ENCODE measurements around the gene CSNK2A3. TPM values are rescaled to one million over a fixed set of nuclear protein-coding genes. Genes with fewer than 3 reads are reported as not detected.

The CSNK2A3 gene
- total RNA-seq, 1 donor from 2014 or later: 17.4 TPM

GRCh38 chr11:11380340-11380739, 27.3 kb upstream of the CSNK2A3 start:
- peaks cover 13% of the 10 kb centered on the region for H3K9me3 Mint-ChIP-seq (ENCODE audit: unreplicated experiment)
- H3K4me1 Mint-ChIP-seq (ENCODE audit: low read depth, unreplicated experiment): peaks cover 16% of the 10 kb centered on the region
- no peak for DNase-seq
- peaks cover 6% of the 10 kb centered on the region for H3K36me3 Mint-ChIP-seq (ENCODE audit: unreplicated experiment)
- H3K27ac Mint-ChIP-seq (ENCODE audit: unreplicated experiment): no peak overlapping the region
- TF ChIP-seq, protein P1, sequence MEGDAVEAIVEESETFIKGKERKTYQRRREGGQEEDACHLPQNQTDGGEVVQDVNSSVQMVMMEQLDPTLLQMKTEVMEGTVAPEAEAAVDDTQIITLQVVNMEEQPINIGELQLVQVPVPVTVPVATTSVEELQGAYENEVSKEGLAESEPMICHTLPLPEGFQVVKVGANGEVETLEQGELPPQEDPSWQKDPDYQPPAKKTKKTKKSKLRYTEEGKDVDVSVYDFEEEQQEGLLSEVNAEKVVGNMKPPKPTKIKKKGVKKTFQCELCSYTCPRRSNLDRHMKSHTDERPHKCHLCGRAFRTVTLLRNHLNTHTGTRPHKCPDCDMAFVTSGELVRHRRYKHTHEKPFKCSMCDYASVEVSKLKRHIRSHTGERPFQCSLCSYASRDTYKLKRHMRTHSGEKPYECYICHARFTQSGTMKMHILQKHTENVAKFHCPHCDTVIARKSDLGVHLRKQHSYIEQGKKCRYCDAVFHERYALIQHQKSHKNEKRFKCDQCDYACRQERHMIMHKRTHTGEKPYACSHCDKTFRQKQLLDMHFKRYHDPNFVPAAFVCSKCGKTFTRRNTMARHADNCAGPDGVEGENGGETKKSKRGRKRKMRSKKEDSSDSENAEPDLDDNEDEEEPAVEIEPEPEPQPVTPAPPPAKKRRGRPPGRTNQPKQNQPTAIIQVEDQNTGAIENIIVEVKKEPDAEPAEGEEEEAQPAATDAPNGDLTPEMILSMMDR (IDR thresholded peaks at IDR 0.05; ENCODE audit: partially characterized antibody, unreplicated experiment): no peak
- H3K4me3 Mint-ChIP-seq (ENCODE audit: unreplicated experiment): no peak overlapping the region
- peaks cover 8% of the 10 kb centered on the region for H3K27me3 Mint-ChIP-seq (ENCODE audit: unreplicated experiment)

DNA sequence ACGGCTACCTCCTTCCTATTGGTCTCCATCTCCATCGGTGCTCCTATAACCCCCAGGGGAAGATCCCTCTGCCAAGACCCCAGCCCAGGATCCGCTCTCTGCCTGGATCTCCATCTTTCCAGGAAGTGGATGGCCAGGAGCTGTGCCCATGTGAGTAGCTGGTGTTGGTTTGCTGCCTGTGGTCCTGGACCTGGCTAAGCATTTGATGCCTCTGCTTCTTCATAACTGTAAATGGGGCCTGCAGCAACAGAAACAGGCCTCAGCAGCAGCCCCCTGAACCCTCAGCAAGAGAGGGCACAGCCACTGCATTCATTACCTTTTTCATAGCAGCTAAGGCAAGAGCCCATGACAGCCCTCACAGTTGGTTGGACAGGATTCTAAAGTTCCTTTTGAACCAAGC, 26.6 kb upstream of the CSNK2A3 start:
- Mint-ChIP-seq H3K4me1 (ENCODE audit: low read depth, unreplicated experiment) (peaks cover 16% of the 10 kb centered on the region), H3K4me3 (ENCODE audit: unreplicated experiment) (no peak overlapping the region), H3K36me3 (ENCODE audit: unreplicated experiment) (peaks cover 6% of the 10 kb centered on the region), H3K27me3 (ENCODE audit: unreplicated experiment) (peaks cover 6% of the 10 kb centered on the region), H3K9me3 (ENCODE audit: unreplicated experiment) (peaks cover 12% of the 10 kb centered on the region), H3K27ac (ENCODE audit: unreplicated experiment) (no peak overlapping the region)
- DNase-seq: no peak
- TF ChIP-seq, protein P1 (IDR thresholded peaks at IDR 0.05; ENCODE audit: partially characterized antibody, unreplicated experiment): no peak

GRCh38 chr11:11378184-11378940, 25.3 kb upstream of the CSNK2A3 start:
- H3K27me3 Mint-ChIP-seq (ENCODE audit: unreplicated experiment): peaks cover 3% of the 10 kb centered on the region
- TF ChIP-seq, protein P1 (IDR thresholded peaks at IDR 0.05; ENCODE audit: partially characterized antibody, unreplicated experiment): no peak
- H3K4me1 Mint-ChIP-seq (ENCODE audit: low read depth, unreplicated experiment): peaks cover 9% of the 10 kb centered on the region
- peaks cover under 1% of the 10 kb centered on the region for H3K36me3 Mint-ChIP-seq (ENCODE audit: unreplicated experiment)
- DNase-seq: no peak
- no peak overlapping the region for H3K4me3 Mint-ChIP-seq (ENCODE audit: unreplicated experiment)
- H3K9me3 Mint-ChIP-seq (ENCODE audit: unreplicated experiment): peaks cover 10% of the 10 kb centered on the region
- H3K27ac Mint-ChIP-seq (ENCODE audit: unreplicated experiment): no peak overlapping the region

DNA sequence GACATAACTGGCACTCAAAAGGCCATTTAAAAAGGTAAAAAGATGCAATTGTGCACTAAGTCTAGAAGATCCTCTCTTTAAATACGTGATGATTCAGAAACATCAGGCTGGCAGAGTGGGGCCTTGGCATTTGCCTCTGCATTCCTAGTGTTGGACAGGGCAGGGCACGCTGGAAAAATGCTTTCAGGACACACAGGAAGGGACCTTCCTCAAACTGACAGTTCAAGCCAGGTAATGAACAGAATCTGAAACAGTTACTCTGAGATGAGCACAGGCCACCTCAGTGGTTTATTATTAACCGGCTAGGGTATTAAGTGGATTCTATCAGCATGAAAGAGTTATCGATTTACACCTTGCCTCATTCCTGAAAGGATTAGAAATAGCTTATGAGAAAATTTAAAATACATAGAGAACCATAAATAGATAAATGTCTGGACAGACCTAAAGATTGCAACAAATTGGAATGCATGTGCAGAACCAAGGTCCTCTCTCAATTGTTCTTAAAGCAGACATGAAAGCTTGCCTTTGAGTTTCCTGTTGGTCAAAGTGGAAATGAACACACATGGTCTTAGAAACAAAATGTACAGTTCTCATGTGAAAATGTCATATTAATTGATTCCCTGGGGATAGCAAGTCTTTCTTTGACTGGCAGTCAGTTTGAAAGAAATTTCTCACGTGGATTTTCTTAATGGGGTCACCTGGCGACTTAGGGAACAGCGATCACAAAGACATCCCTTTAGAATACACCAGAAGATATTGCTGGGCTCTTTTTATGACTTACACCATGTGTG, 21.5 kb upstream of the CSNK2A3 start:
- TF ChIP-seq, protein P1 (IDR thresholded peaks at IDR 0.05; ENCODE audit: partially characterized antibody, unreplicated experiment): no peak
- no peak for DNase-seq
- peaks cover 7% of the 10 kb centered on the region for H3K9me3 Mint-ChIP-seq (ENCODE audit: unreplicated experiment)
- H3K27me3 Mint-ChIP-seq (ENCODE audit: unreplicated experiment): peaks cover 8% of the 10 kb centered on the region
- peaks cover 3% of the 10 kb centered on the region for H3K4me1 Mint-ChIP-seq (ENCODE audit: low read depth, unreplicated experiment)
- H3K36me3 Mint-ChIP-seq (ENCODE audit: unreplicated experiment): peaks cover 5% of the 10 kb centered on the region
- no peak overlapping the region for H3K27ac Mint-ChIP-seq (ENCODE audit: unreplicated experiment)
- no peak overlapping the region for H3K4me3 Mint-ChIP-seq (ENCODE audit: unreplicated experiment)

DNA sequence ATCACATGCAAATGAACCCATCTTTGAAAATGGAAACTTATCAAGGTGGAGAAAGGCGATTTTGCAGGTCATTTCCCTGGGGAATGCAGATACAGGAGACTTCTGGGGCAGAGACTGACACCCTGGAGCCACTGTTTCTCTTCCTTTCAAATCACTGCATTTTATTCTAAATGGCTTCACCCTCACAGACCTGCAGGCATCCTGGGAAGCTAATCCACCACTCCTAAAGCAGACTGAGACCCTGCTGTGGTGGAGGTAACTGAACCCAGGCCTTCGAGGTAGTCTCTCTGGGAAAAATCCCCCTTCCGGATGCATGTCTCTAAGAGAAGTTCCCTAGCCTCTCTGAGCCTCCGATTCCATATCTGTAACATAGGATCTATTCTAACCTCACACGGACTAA, 20.9 kb upstream of the CSNK2A3 start:
- peaks cover 7% of the 10 kb centered on the region for H3K9me3 Mint-ChIP-seq (ENCODE audit: unreplicated experiment)
- DNase-seq: no peak

More for the DNA sequence above, 20.9 kb upstream of the CSNK2A3 start:
- H3K4me1 Mint-ChIP-seq (ENCODE audit: low read depth, unreplicated experiment): peaks cover 4% of the 10 kb centered on the region
- TF ChIP-seq, protein P1 (IDR thresholded peaks at IDR 0.05; ENCODE audit: partially characterized antibody, unreplicated experiment): no peak
- H3K36me3 Mint-ChIP-seq (ENCODE audit: unreplicated experiment): peaks cover 5% of the 10 kb centered on the region
- peaks cover 8% of the 10 kb centered on the region for H3K27me3 Mint-ChIP-seq (ENCODE audit: unreplicated experiment)
- no peak overlapping the region for H3K4me3 Mint-ChIP-seq (ENCODE audit: unreplicated experiment)
- H3K27ac Mint-ChIP-seq (ENCODE audit: unreplicated experiment): no peak overlapping the region

All from glutamatergic neuron (in vitro differentiated cells).